ENCODE results near the gene PROK2. TPM values are rescaled to one million over a fixed set of nuclear protein-coding genes. Genes with fewer than 3 reads are reported as not detected.

Gene PROK2
- total and polyA plus RNA-seq, 2 donors (not counting 1 experiment from before 2014, with no cell fraction given), result 0.06 TPM; not detected in 1

GRCh38 chr3:71734881-71735280, 50.1 kb downstream of the PROK2 start:
- H3K9me3 ChIP-seq (ENCODE audit: control extremely low read depth in 1 of 3, control insufficient read depth in 2 of 3, insufficient read depth in 1 of 3, low read length in 2 of 3), result peaks cover 0 to 5% (median 3%) of the 10 kb centered on the region in 3 donors
- H3K4me3 Mint-ChIP-seq, result no peak overlapping the region
- peaks cover 0 to 4% of the 10 kb centered on the region in 2 donors for H3K4me1 ChIP-seq (ENCODE audit: control insufficient read depth in 2 of 2, insufficient read depth in 2 of 2, low read length in 2 of 2)
- H3K36me3 ChIP-seq (replicated peaks in 1 of 2; ENCODE audit: control extremely low read depth in 1 of 2, control insufficient read depth in 1 of 2, extremely low read depth in 1 of 2, insufficient read depth in 2 of 2, low read length in 1 of 2), result no peaks in the 10 kb centered on the region
- no peaks in the 10 kb centered on the region for H4K20me1 ChIP-seq (ENCODE audit: control insufficient read depth, insufficient read depth, low read length, poor library complexity, severe bottlenecking)
- H3K4me3 ChIP-seq (ENCODE audit: control extremely low read depth in 1 of 5, extremely low read depth in 1 of 5, insufficient read depth in 1 of 5, low read depth in 2 of 5, low read length in 4 of 5), result no peak overlapping the region
- no peak overlapping the region for H3K4me2 ChIP-seq (replicated peaks; ENCODE audit: low read depth, low read length, poor library complexity, severe bottlenecking)
- POLR2A ChIA-PET, result no interaction called here
- DNase-seq (no peak), ATAC-seq (ENCODE audit: low read depth) (no peak)
- H3K9ac ChIP-seq (ENCODE audit: low read length), result no peak overlapping the region
- H3K27ac ChIP-seq (ENCODE audit: low read length in 2 of 2), result no peak overlapping the region
- intact Hi-C loops (cut with micrococcal nuclease), result no loop called here
- H2AFZ ChIP-seq (ENCODE audit: insufficient read depth, low read depth, low read length, poor library complexity, severe bottlenecking), result no peak overlapping the region
- no CpG with 5 or more reads among the region's 1 CpG for WGBS (ENCODE audit: insufficient coverage)
- no peak overlapping the region for H3K27ac Mint-ChIP-seq
- CTCF ChIA-PET, result no interaction called here
- H3K9me3 Mint-ChIP-seq (ENCODE audit: insufficient read depth), result peaks cover 2% of the 10 kb centered on the region
- peaks cover 50% of the 10 kb centered on the region for H3K27me3 Mint-ChIP-seq
- no peak for TF ChIP-seq EZH2 (IDR thresholded peaks at IDR 0.05; ENCODE audit: borderline replicate concordance, insufficient read depth, low read depth, low read length, poor library complexity, severe bottlenecking)
- TF ChIP-seq CTCF (IDR thresholded peaks at IDR 0.05), result no peak
- peaks cover 4% of the 10 kb centered on the region for H3K4me1 Mint-ChIP-seq
- H3K79me2 ChIP-seq (ENCODE audit: control insufficient read depth, insufficient read depth, low read length), result no peaks in the 10 kb centered on the region
- peaks cover 0 to 11% (median 3%) of the 10 kb centered on the region in 4 experiments for H3K27me3 ChIP-seq (replicated peaks in 1 of 4; ENCODE audit: control extremely low read depth in 1 of 4, control insufficient read depth in 3 of 4, insufficient read depth in 4 of 4, low read length in 3 of 4)

- Histone ChIP-seq H3K4me3 (ENCODE audit: control extremely low read depth in 1 of 5, extremely low read depth in 1 of 5, insufficient read depth in 1 of 5, low read depth in 2 of 5, low read length in 4 of 5) (no peak overlapping the region), H3K27ac (ENCODE audit: low read length in 2 of 2) (no peak overlapping the region), H3K4me1 (ENCODE audit: control insufficient read depth in 2 of 2, insufficient read depth in 2 of 2, low read length in 2 of 2) (peaks cover 0 to 5% of the 10 kb centered on the region in 2 donors), H3K4me2 (replicated peaks; ENCODE audit: low read depth, low read length, poor library complexity, severe bottlenecking) (no peak overlapping the region), H3K79me2 (ENCODE audit: control insufficient read depth, insufficient read depth, low read length) (no peaks in the 10 kb centered on the region), H2AFZ (ENCODE audit: insufficient read depth, low read depth, low read length, poor library complexity, severe bottlenecking) (no peak overlapping the region), H3K9ac (ENCODE audit: low read length) (no peak overlapping the region), H4K20me1 (ENCODE audit: control insufficient read depth, insufficient read depth, low read length, poor library complexity, severe bottlenecking) (no peaks in the 10 kb centered on the region), H3K9me3 (ENCODE audit: control extremely low read depth in 1 of 3, control insufficient read depth in 2 of 3, insufficient read depth in 1 of 3, low read length in 2 of 3) (peaks cover 0 to 5% (median 3%) of the 10 kb centered on the region in 3 donors), H3K36me3 (replicated peaks in 1 of 2; ENCODE audit: control extremely low read depth in 1 of 2, control insufficient read depth in 1 of 2, extremely low read depth in 1 of 2, insufficient read depth in 2 of 2, low read length in 1 of 2) (no peaks in the 10 kb centered on the region), H3K27me3 (replicated peaks in 1 of 4; ENCODE audit: control extremely low read depth in 1 of 4, control insufficient read depth in 3 of 4, insufficient read depth in 4 of 4, low read length in 3 of 4) (peaks cover 0 to 19% (median 3%) of the 10 kb centered on the region in 4 experiments)
- no peak overlapping the region for H3K27ac Mint-ChIP-seq
- ATAC-seq (ENCODE audit: low read depth) (no peak), DNase-seq (no peak)
- ChIA-PET POLR2A (no interaction called here), CTCF (interaction anchor here (0.7 to 7.9 kb wide), 3 partner anchors 20 to 1088 kb away, joined by 3 to 120 read pairs (median 3); no protein-coding TSS in a partner anchor)
- peaks cover 2% of the 10 kb centered on the region for H3K9me3 Mint-ChIP-seq (ENCODE audit: insufficient read depth)
- TF ChIP-seq CTCF (IDR thresholded peaks at IDR 0.05) (no peak), EZH2 (IDR thresholded peaks at IDR 0.05; ENCODE audit: borderline replicate concordance, insufficient read depth, low read depth, low read length, poor library complexity, severe bottlenecking) (no peak)
- H3K4me1 Mint-ChIP-seq, result peaks cover 9% of the 10 kb centered on the region
- intact Hi-C loops (cut with micrococcal nuclease), result no loop called here
- no CpG with 5 or more reads among the region's 2 CpGs for WGBS (ENCODE audit: insufficient coverage)
- no peak overlapping the region for H3K4me3 Mint-ChIP-seq
- peaks cover 41% of the 10 kb centered on the region for H3K27me3 Mint-ChIP-seq
Measured at GRCh38 chr3:71733319-71733718, 51.6 kb downstream of the PROK2 start.

All from B cell (primary cell).